Measurements from ENCODE around the gene PRAMEF10.
"Not testable (repeated sequence)": the region's sequence is repeated elsewhere in the genome, so short reads cannot be mapped to it uniquely, and the experiment has no call there.

PRAMEF10 gene

DNA sequence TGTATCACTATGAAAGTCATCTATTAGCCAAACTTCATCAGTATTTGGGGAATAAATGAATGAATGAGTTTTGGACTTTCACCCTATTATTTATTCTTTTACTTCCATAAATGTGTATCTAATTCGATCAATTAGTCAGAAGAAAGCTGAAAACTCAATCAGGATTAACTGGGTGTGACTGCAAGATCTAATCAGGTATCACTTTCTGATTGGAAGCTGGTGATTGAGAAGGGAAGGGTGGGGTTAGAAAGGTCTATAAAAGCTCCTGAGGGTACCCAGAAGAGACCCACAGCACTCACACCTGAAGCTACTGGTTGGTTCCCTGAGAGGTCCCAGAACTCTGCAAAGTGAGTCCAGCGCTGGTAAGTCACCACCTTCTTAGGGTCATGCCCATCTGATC is 41.3 kb downstream of the PRAMEF10 start, which contains the start of gene PRAMEF2:
PRAMEF2 (plus strand) TSS at position 301 of the 400 bp plus-strand sequence. CDS start 1,924 bp downstream, outside the sequence.
- not testable (repeated sequence) for H3K79me2 ChIP-seq (ENCODE audit: insufficient read depth, low read depth); H3K4me1 ChIP-seq (ENCODE audit: low read depth, poor library complexity, severe bottlenecking); H3K9ac ChIP-seq; H3K27me3 ChIP-seq (ENCODE audit: insufficient read depth, low read depth); H3K4me3 ChIP-seq (IDR thresholded peaks at IDR 0.05; ENCODE audit: insufficient read depth, low read depth, low read length); H2AFZ ChIP-seq (ENCODE audit: low read depth); H3K27ac ChIP-seq; H4K20me1 ChIP-seq (ENCODE audit: insufficient read depth); H3K4me2 ChIP-seq; H3K36me3 ChIP-seq (ENCODE audit: insufficient read depth)

DNA sequence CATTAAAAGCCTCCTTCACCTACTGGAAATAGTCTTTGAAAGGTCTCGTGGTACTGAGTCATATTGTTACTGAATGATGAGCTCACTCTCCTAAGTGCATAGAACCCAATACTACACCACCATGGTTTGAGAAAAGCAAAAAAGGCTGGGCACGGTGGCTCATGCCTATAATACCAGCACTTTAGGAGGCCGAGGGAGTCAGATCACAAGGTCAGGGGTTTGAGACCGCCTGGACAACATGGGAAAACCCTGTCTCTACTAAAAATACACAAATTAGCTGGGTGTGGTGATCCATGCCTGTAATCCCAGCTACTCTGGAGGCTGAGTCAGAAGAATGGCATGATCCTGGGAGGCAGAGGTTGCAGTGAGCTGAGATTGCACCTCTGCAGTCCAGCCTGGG is 46.3 kb downstream of the PRAMEF10 start:
- Histone ChIP-seq H3K27ac (no peak overlapping the region), H3K4me3 (IDR thresholded peaks at IDR 0.05; ENCODE audit: insufficient read depth, low read depth, low read length) (no peak overlapping the region)

DNA sequence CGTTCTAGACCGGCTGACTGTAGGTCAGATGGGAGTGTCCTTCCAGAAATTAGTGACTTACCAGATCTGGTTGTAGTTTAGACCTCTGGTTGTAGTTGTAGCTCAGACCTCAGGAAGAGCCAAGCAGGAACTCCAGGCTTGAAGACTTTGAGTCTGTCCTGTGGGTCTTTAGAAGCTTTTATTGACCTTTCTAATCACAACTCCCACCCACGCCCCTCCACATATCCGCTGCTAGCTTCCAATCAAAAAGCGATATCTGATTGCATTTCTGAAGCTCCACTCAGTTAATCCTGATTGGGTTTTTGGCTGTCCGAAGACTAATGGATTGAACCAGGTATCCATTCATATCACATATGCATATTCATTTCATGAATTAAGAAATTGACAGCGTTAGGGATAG is 49.5 kb downstream of the PRAMEF10 start, which contains the start of gene HNRNPCL1:
HNRNPCL1 (minus strand) TSS at position 101 of the 400 bp plus-strand sequence. CDS start 431 bp downstream, outside the sequence.
- not testable (repeated sequence) for H3K27ac ChIP-seq; H2AFZ ChIP-seq (ENCODE audit: low read depth); H4K20me1 ChIP-seq (ENCODE audit: insufficient read depth); H3K79me2 ChIP-seq (ENCODE audit: insufficient read depth, low read depth); H3K4me1 ChIP-seq (ENCODE audit: low read depth, poor library complexity, severe bottlenecking); H3K4me3 ChIP-seq (IDR thresholded peaks at IDR 0.05; ENCODE audit: insufficient read depth, low read depth, low read length); H3K4me2 ChIP-seq; H3K9ac ChIP-seq; H3K36me3 ChIP-seq (ENCODE audit: insufficient read depth); H3K27me3 ChIP-seq (ENCODE audit: insufficient read depth, low read depth)

More for the DNA sequence above, 46.3 kb downstream of the PRAMEF10 start:
- Histone ChIP-seq H3K9ac (no peak overlapping the region), H3K36me3 (ENCODE audit: insufficient read depth) (no peaks in the 10 kb centered on the region), H2AFZ (ENCODE audit: low read depth) (no peak overlapping the region), H3K4me1 (ENCODE audit: low read depth, poor library complexity, severe bottlenecking) (no peaks in the 10 kb centered on the region), H3K27me3 (ENCODE audit: insufficient read depth, low read depth) (no peaks in the 10 kb centered on the region), H3K79me2 (ENCODE audit: insufficient read depth, low read depth) (no peaks in the 10 kb centered on the region), H4K20me1 (ENCODE audit: insufficient read depth) (no peaks in the 10 kb centered on the region), H3K4me2 (no peak overlapping the region)
- TF ChIP-seq, protein P1, sequence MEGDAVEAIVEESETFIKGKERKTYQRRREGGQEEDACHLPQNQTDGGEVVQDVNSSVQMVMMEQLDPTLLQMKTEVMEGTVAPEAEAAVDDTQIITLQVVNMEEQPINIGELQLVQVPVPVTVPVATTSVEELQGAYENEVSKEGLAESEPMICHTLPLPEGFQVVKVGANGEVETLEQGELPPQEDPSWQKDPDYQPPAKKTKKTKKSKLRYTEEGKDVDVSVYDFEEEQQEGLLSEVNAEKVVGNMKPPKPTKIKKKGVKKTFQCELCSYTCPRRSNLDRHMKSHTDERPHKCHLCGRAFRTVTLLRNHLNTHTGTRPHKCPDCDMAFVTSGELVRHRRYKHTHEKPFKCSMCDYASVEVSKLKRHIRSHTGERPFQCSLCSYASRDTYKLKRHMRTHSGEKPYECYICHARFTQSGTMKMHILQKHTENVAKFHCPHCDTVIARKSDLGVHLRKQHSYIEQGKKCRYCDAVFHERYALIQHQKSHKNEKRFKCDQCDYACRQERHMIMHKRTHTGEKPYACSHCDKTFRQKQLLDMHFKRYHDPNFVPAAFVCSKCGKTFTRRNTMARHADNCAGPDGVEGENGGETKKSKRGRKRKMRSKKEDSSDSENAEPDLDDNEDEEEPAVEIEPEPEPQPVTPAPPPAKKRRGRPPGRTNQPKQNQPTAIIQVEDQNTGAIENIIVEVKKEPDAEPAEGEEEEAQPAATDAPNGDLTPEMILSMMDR (conservative IDR thresholded peaks at IDR 0.05; ENCODE audit: low read depth, low read length): no peak

Data from KMS-11 (cell line).